Panc1 (cell line): ENCODE data around the gene PNMA5. TPM values are rescaled to one million over a fixed set of nuclear protein-coding genes. Genes with fewer than 3 reads are reported as not detected.

ENCODE experiments used
- ATAC-seq: fragments of 200-7000 bp; cut with Tn5 transposase; 2 replicates; pipeline ENCODE4 v1.9.1; 2020; ENCODE audit warnings: mild to moderate bottlenecking, moderate library complexity
- BruUV-seq: library from RNA; stranded (reverse); fragments of 400-500 nt; replicated peaks from 2 replicates; lab custom pipeline; 2021; lab: Mats Ljungman, UMichigan
- CTCF ChIA-PET: fragments of 300-600 bp; sonication (Branson Sonifier 250); formaldehyde crosslinking; loops from one replicate; lab custom pipeline; 2022; ENCODE audit warnings: antibody characterized with exemption; lab: Charles Lee
- POLR2A ChIA-PET: fragments of 300-600 bp; sonication (Branson Sonifier 250); formaldehyde crosslinking; loops from one replicate; lab custom pipeline; 2022; ENCODE audit warnings: antibody characterized with exemption; lab: Charles Lee
- DNase-seq: peaks from one replicate; pipeline ENCODE4 v3.0.0-alpha.2; 2010; ENCODE audit warnings: low read depth, low spot score
- H3K27ac ChIP-seq: 2 replicates; pipeline ENCODE4 v1.5.1; 2011; ENCODE audit warnings: mild to moderate bottlenecking, low read length, inconsistent platforms
- H3K27me3 ChIP-seq: fragments of 200-500 bp; sonication (Bioruptor generic); 2 replicates; pipeline ENCODE4 v1.6.0; 2014; ENCODE audit warnings: low read length, inconsistent platforms; ENCODE audit not compliant: control insufficient read depth, insufficient read depth
- H3K36me3 ChIP-seq: fragments of 200-500 bp; sonication (Bioruptor generic); 2 replicates; pipeline ENCODE4 v1.5.1; 2014; ENCODE audit warnings: inconsistent platforms, mild to moderate bottlenecking, low read length, moderate library complexity; ENCODE audit not compliant: control insufficient read depth, insufficient read depth
- H3K4me1 ChIP-seq: 2 replicates; pipeline ENCODE4 v1.5.1; 2011; ENCODE audit warnings: inconsistent platforms, mild to moderate bottlenecking, low read length, moderate library complexity; ENCODE audit not compliant: control insufficient read depth, insufficient read depth
- H3K4me3 ChIP-seq, 2 experiments: 2 replicates each; pipeline ENCODE4 v1.5.1; 2011 to 2012; ENCODE audit warnings: low read depth in 2 of 2, low read length in 2 of 2, mild to moderate bottlenecking in 2 of 2, inconsistent platforms in 1 of 2, moderate library complexity in 1 of 2
- H3K9me3 ChIP-seq: fragments of 200-500 bp; sonication (Bioruptor generic); 2 replicates; pipeline ENCODE4 v1.5.1; 2014; ENCODE audit warnings: low read depth, mild to moderate bottlenecking, inconsistent platforms, low read length, moderate library complexity; ENCODE audit not compliant: control insufficient read depth, insufficient read depth
- CTCF ChIP-seq: fragments of 450-650 bp; IDR thresholded peaks from 2 replicates; pipeline ENCODE4 v1.5.1; 2017; ENCODE audit warnings: mild to moderate bottlenecking
- POLR2AphosphoS5 ChIP-seq: IDR thresholded peaks from 2 replicates; pipeline ENCODE4 v1.6.1; 2012; ENCODE audit warnings: mild to moderate bottlenecking, low read depth, low read length, moderate library complexity
- REST ChIP-seq, 2 experiments: IDR thresholded peaks; 2 replicates each; pipeline ENCODE4 v1.6.1; 2011 to 2012; ENCODE audit warnings: low read depth in 2 of 2, control low read depth in 1 of 2, low read length in 1 of 2, mild to moderate bottlenecking in 1 of 2, moderate library complexity in 1 of 2; ENCODE audit not compliant: insufficient read depth in 1 of 2
- SIN3A ChIP-seq: IDR thresholded peaks from 2 replicates; pipeline ENCODE4 v1.6.1; 2012; ENCODE audit warnings: low read depth, mild to moderate bottlenecking, low read length, moderate library complexity, borderline replicate concordance; ENCODE audit not compliant: insufficient read depth
- TCF7L2 ChIP-seq: IDR thresholded peaks from 2 replicates; pipeline ENCODE4 v1.6.1; 2011; ENCODE audit warnings: mild to moderate bottlenecking, low read depth, low read length, inconsistent platforms
- in situ Hi-C: cut with HindIII; loops from 2 replicates; pipeline ENCODE4 v1.10.0; 2016; ENCODE audit warnings: low sequenced_read_pairs, low pct_unique_long_range_greater_than_20kb
- intact Hi-C: fragments of 100-400 bp; cut with micrococcal nuclease; formaldehyde crosslinking; loops from one replicate; pipeline ENCODE4 v1.10.0; 2022; ENCODE audit not compliant: unreplicated experiment
- total RNA-seq: library from RNA; stranded (reverse); gene quantifications from one replicate; pipeline ENCODE4 v1.2.1, GENCODE V29; 2021; ENCODE audit not compliant: unreplicated experiment

Gene PNMA5
- total RNA-seq, 1 experiment from 2014 or later: not detected

DNA sequence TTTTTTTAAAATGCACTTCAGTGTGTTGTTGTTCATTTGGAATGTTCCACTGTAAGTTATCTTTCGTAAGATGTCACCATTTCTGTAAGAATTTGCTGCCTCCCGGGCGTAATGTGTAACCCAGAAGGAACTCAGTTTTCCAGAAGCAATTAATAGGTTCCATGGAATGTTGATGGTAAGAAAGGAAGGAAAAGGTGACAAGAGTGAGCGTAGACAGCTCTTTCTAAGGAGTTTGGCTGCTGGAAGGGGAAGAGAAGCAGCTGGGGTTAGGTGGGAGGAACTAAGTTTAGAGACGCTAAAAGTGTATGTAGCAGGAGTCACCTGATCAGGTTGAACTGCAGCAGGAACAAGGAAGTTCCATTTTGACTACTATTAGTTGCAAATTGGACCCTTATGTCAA lies 35.9 kb downstream of the PNMA5 start:
- no peaks in the 10 kb centered on the region for H3K36me3 ChIP-seq
- in situ Hi-C loops: no loop called here
- TF ChIP-seq POLR2AphosphoS5: no peak
- TF ChIP-seq REST (IDR thresholded peaks at IDR 0.05; ENCODE audit: insufficient read depth in 1 of 2, low read depth in 2 of 2, low read length in 1 of 2): no peak
- TF ChIP-seq SIN3A: no peak
- TF ChIP-seq CTCF: no peak
- no peak for TF ChIP-seq TCF7L2

GRCh38 chrX:152950786-152951185 lies 43.1 kb downstream of the PNMA5 start:
- in situ Hi-C loops (no loop called here), intact Hi-C loops (no loop called here)
- no peak for TF ChIP-seq CTCF
- no peak for TF ChIP-seq TCF7L2
- TF ChIP-seq REST (IDR thresholded peaks at IDR 0.05; ENCODE audit: insufficient read depth in 1 of 2, low read depth in 2 of 2, low read length in 1 of 2): no peak
- TF ChIP-seq SIN3A: no peak
- no peak for TF ChIP-seq POLR2AphosphoS5
- DNase-seq: no peak
- ATAC-seq: no peak
- H3K36me3 ChIP-seq: no peaks in the 10 kb centered on the region
- no peak overlapping the region for H3K27ac ChIP-seq
- H3K27me3 ChIP-seq: no peaks in the 10 kb centered on the region
- BruUV-seq: no TSS peak
- H3K4me3 ChIP-seq: no peak overlapping the region
- H3K9me3 ChIP-seq: no peaks in the 10 kb centered on the region
- ChIA-PET CTCF (no interaction called here), POLR2A (no interaction called here)
- no peaks in the 10 kb centered on the region for H3K4me1 ChIP-seq

More for the DNA sequence above, 35.9 kb downstream of the PNMA5 start:
- Histone ChIP-seq H3K4me3 (peak overlapping the region in 1 of 2 experiments; percentile 46; a peak in 2 of 4 replicates), H3K27me3 (no peaks in the 10 kb centered on the region), H3K27ac (peak overlapping the region; percentile 75; the same call in 1 of the 2 replicates), H3K4me1 (no peaks in the 10 kb centered on the region), H3K9me3 (no peaks in the 10 kb centered on the region)
- DNase-seq (no peak), ATAC-seq (no peak)
- ChIA-PET CTCF (no interaction called here), POLR2A (no interaction called here)
- no TSS peak for BruUV-seq
- intact Hi-C loops: no loop called here
